Activated CD8-positive, alpha-beta memory T cell treated with anti-CD3 and anti-CD28 coated beads for 48 hours (primary cell): ENCODE results near the gene TAF1B.
"Not testable (repeated sequence)": the region's sequence is repeated elsewhere in the genome, so short reads cannot be mapped to it uniquely, and the experiment has no call there.

Experiments
- DNase-seq, 3 experiments: peaks; one replicate each; pipeline ENCODE4 v3.0.0-alpha.2; 2020; ENCODE audit warnings: low read depth in 2 of 3, low spot score in 2 of 3

The TAF1B gene

GRCh38 chr2:9830685-9831410 is 12.4 kb upstream of the TAF1B start:
- DNase-seq = no peak

GRCh38 chr2:9831670-9832069 is 11.6 kb upstream of the TAF1B start:
- DNase-seq = no peak

GRCh38 chr2:9832586-9832985 is 10.7 kb upstream of the TAF1B start:
- no peak for DNase-seq

GRCh38 chr2:9835068-9835467 is 8.2 kb upstream of the TAF1B start:
- DNase-seq = not testable (repeated sequence)

GRCh38 chr2:9836074-9836473 is 7.2 kb upstream of the TAF1B start:
- no peak for DNase-seq

- no peak for DNase-seq
These were observed 6.8 kb upstream of the TAF1B start for GRCh38 chr2:9836517-9836916.

- no peak for DNase-seq
These were observed 5.8 kb upstream of the TAF1B start for GRCh38 chr2:9837451-9837850.

- DNase-seq = no peak
These were observed 4.9 kb upstream of the TAF1B start for GRCh38 chr2:9838391-9838790.

GRCh38 chr2:9842487-9843228 is 616 bp upstream of the TAF1B start:
- DNase-seq = no peak

- DNase-seq = no peak
These were observed 786 bp downstream of the TAF1B start for GRCh38 chr2:9844036-9844483.

- no peak for DNase-seq
These were observed 1.3 kb downstream of the TAF1B start for GRCh38 chr2:9844576-9844975.

- DNase-seq = no peak
These were observed 3.3 kb downstream of the TAF1B start for GRCh38 chr2:9846554-9846953.

- DNase-seq = no peak
These were observed 3.9 kb downstream of the TAF1B start for GRCh38 chr2:9847140-9847539.

GRCh38 chr2:9852881-9853280 is 9.6 kb downstream of the TAF1B start:
- no peak for DNase-seq

GRCh38 chr2:9857814-9858729 is 14.8 kb downstream of the TAF1B start:
- DNase-seq = no peak

- no peak for DNase-seq
These were observed 15.4 kb downstream of the TAF1B start for GRCh38 chr2:9858730-9859068.

GRCh38 chr2:9860922-9861580 is 17.8 kb downstream of the TAF1B start:
- not testable (repeated sequence) for DNase-seq

- DNase-seq = no peak
These were observed 24.6 kb downstream of the TAF1B start for GRCh38 chr2:9867881-9868280.

GRCh38 chr2:9873337-9873736 is 30.1 kb downstream of the TAF1B start:
- no peak for DNase-seq

GRCh38 chr2:9877026-9877425 is 33.8 kb downstream of the TAF1B start:
- DNase-seq = no peak

GRCh38 chr2:9877726-9878125 is 34.5 kb downstream of the TAF1B start:
- DNase-seq = no peak
